ENCODE measurements around the gene TGFB1. TPM values are rescaled to one million over a fixed set of nuclear protein-coding genes. Genes with fewer than 3 reads are reported as not detected.

The TGFB1 gene
- 100 to 1,000 TPM in 3 of 5 experiments, 10 to 100 TPM in 2; 91.2 to 322 (median 185) TPM for total RNA-seq
- 10 to 100 TPM; 31.4 to 62.3 TPM for polyA plus RNA-seq
- 172 reads per million, percentile 92 among the genes with 10 or more reads in this experiment for total RNA-seq

GRCh38 chr19:41353466-41354342, at the start of gene TGFB1:
Gene TGFB1, minus strand, starts transcription at chr19:41353922. Its CDS starts 878 bp downstream, at chr19:41353044.
- Histone ChIP-seq H3K27ac (ENCODE audit: low read depth, low read length) (peak within 1 kb of the TSS; percentile 96), H3K4me3 (ENCODE audit: low read length) (peak within 1 kb of the TSS; percentile 94), H3K9me3 (ENCODE audit: control insufficient read depth in 2 of 3, low read length in 3 of 3) (no peaks in the 10 kb centered on the region), H3K4me1 (ENCODE audit: control insufficient read depth in 2 of 2, insufficient read depth in 2 of 2, low read length in 2 of 2) (peaks cover 44 to 70% of the 10 kb centered on the region in 2 donors), H3K27me3 (ENCODE audit: control insufficient read depth in 2 of 2, insufficient read depth in 2 of 2, low read length in 2 of 2) (no peaks in the 10 kb centered on the region), H3K36me3 (ENCODE audit: control insufficient read depth in 2 of 3, insufficient read depth in 3 of 3, low read length in 3 of 3) (peaks cover 0 to 23% (median 0%) of the 10 kb centered on the region in 3 experiments)
- ChIA-PET CTCF (interaction anchor here (0.7 to 3.4 kb wide), 8 partner anchors 10 to 579 kb away, joined by 3 to 39 read pairs (median 6); partner anchors contain the start of genes B9D2 and DMAC2), POLR2A (interaction anchor here (0.5 to 9.2 kb wide), 10 partner anchors 10 to 524 kb away, joined by 3 to 127 read pairs (median 8); partner anchors contain the start of genes B9D2, BCKDHA, CCDC97 and HNRNPUL1)
- Mint-ChIP-seq H3K9me3 (peaks cover 0 to 3% (median 0%) of the 10 kb centered on the region in 11 donors), H3K4me1 (peaks cover 56 to 71% (median 59%) of the 10 kb centered on the region in 7 donors), H3K27me3 (no peaks in the 10 kb centered on the region), H3K4me3 (peak within 1 kb of the TSS; percentile 92 to 100 (median 98)), H3K36me3 (peaks cover 0 to 33% (median 4%) of the 10 kb centered on the region in 5 donors), H3K27ac (peak within 1 kb of the TSS; percentile 94 to 100 (median 98))
- intact Hi-C loops (cut with micrococcal nuclease), result loop anchor here (1.0 to 10.0 kb wide), 14 partner anchors 10 to 1521 kb away; partner anchors contain the start of genes BCKDHA (in 2 of the 2), EXOSC5 (in 2 of the 2), SERTAD3 (in 2 of the 2) and DYRK1B (in 1 of the 2)
- ATAC-seq (peak; percentile 85), DNase-seq (peak; percentile 89 to 94 (median 92))

- Histone ChIP-seq H3K4me3 (ENCODE audit: low read length) (no peak overlapping the region), H3K36me3 (ENCODE audit: control insufficient read depth in 2 of 3, insufficient read depth in 3 of 3, low read length in 3 of 3) (peaks cover 0 to 17% (median 0%) of the 10 kb centered on the region in 3 experiments), H3K27me3 (ENCODE audit: control insufficient read depth in 2 of 2, insufficient read depth in 2 of 2, low read length in 2 of 2) (no peaks in the 10 kb centered on the region), H3K27ac (ENCODE audit: low read depth, low read length) (no peak overlapping the region), H3K4me1 (ENCODE audit: control insufficient read depth in 2 of 2, insufficient read depth in 2 of 2, low read length in 2 of 2) (peaks cover 11% of the 10 kb centered on the region in 2 donors), H3K9me3 (ENCODE audit: control insufficient read depth in 2 of 3, low read length in 3 of 3) (no peaks in the 10 kb centered on the region)
- ChIA-PET CTCF (no interaction called here), POLR2A (no interaction called here)
- no peak for ATAC-seq
- no peak for DNase-seq
- no peaks in the 10 kb centered on the region for H3K27me3 Mint-ChIP-seq
- H3K9me3 Mint-ChIP-seq, result no peaks in the 10 kb centered on the region
- no peak overlapping the region for H3K4me3 Mint-ChIP-seq
- no peak overlapping the region for H3K27ac Mint-ChIP-seq
- intact Hi-C loops (cut with micrococcal nuclease), result no loop called here
- H3K36me3 Mint-ChIP-seq, result peaks cover 0 to 4% (median 3%) of the 10 kb centered on the region in 5 donors
- peaks cover 26 to 52% (median 41%) of the 10 kb centered on the region in 7 donors for H3K4me1 Mint-ChIP-seq
Measured at GRCh38 chr19:41402010-41402409, 48.3 kb upstream of the TGFB1 start.

GRCh38 chr19:41401483-41401882, 47.8 kb upstream of the TGFB1 start:
- Histone ChIP-seq H3K27me3 (ENCODE audit: control insufficient read depth in 2 of 2, insufficient read depth in 2 of 2, low read length in 2 of 2) (no peaks in the 10 kb centered on the region), H3K4me3 (ENCODE audit: low read length) (no peak overlapping the region), H3K4me1 (ENCODE audit: control insufficient read depth in 2 of 2, insufficient read depth in 2 of 2, low read length in 2 of 2) (peaks cover 11 to 13% of the 10 kb centered on the region in 2 donors), H3K9me3 (ENCODE audit: control insufficient read depth in 2 of 3, low read length in 3 of 3) (no peaks in the 10 kb centered on the region), H3K36me3 (ENCODE audit: control insufficient read depth in 2 of 3, insufficient read depth in 3 of 3, low read length in 3 of 3) (peaks cover 0 to 17% (median 0%) of the 10 kb centered on the region in 3 experiments), H3K27ac (ENCODE audit: low read depth, low read length) (no peak overlapping the region)
- Mint-ChIP-seq H3K9me3 (no peaks in the 10 kb centered on the region), H3K4me3 (no peak overlapping the region), H3K27ac (peak overlapping the region in 1 of 9 donors; percentile 54), H3K27me3 (no peaks in the 10 kb centered on the region), H3K4me1 (peaks cover 26 to 56% (median 42%) of the 10 kb centered on the region in 7 donors), H3K36me3 (peaks cover 0 to 4% (median 3%) of the 10 kb centered on the region in 5 donors)
- no peak for ATAC-seq
- POLR2A ChIA-PET, result no interaction called here
- intact Hi-C loops (cut with micrococcal nuclease), result no loop called here
- no peak for DNase-seq
- CTCF ChIA-PET, result no interaction called here

- no peak overlapping the region for H3K4me3 ChIP-seq (ENCODE audit: low read length)
- peaks cover 0 to 10% (median 6%) of the 10 kb centered on the region in 5 donors for H3K36me3 Mint-ChIP-seq
- peaks cover 0 to 11% (median 0%) of the 10 kb centered on the region in 3 experiments for H3K36me3 ChIP-seq (ENCODE audit: control insufficient read depth in 2 of 3, insufficient read depth in 3 of 3, low read length in 3 of 3)
- H3K4me1 Mint-ChIP-seq, result peaks cover 33 to 71% (median 55%) of the 10 kb centered on the region in 7 donors
- CTCF ChIA-PET, result interaction anchor here (0.6 kb wide), 1 partner anchor 354 kb away, joined by 5 read pairs; no protein-coding TSS in a partner anchor
- H3K27me3 ChIP-seq (ENCODE audit: control insufficient read depth in 2 of 2, insufficient read depth in 2 of 2, low read length in 2 of 2), result no peaks in the 10 kb centered on the region
- peaks cover 19 to 23% of the 10 kb centered on the region in 2 donors for H3K4me1 ChIP-seq (ENCODE audit: control insufficient read depth in 2 of 2, insufficient read depth in 2 of 2, low read length in 2 of 2)
- DNase-seq (no peak), ATAC-seq (no peak)
- POLR2A ChIA-PET, result interaction anchor here (0.5 to 4.3 kb wide), 3 partner anchors 13 to 35 kb away, joined by 3 to 20 read pairs (median 5); partner anchors contain the start of gene B9D2
- H3K9me3 Mint-ChIP-seq, result no peaks in the 10 kb centered on the region
- peak overlapping the region; percentile 16 to 99 (median 96) for H3K4me3 Mint-ChIP-seq
- H3K27ac ChIP-seq (ENCODE audit: low read depth, low read length), result no peak overlapping the region
- peak overlapping the region in 6 of 9 donors; percentile 1 to 100 (median 70) for H3K27ac Mint-ChIP-seq
- no peaks in the 10 kb centered on the region for H3K9me3 ChIP-seq (ENCODE audit: control insufficient read depth in 2 of 3, low read length in 3 of 3)
- intact Hi-C loops (cut with micrococcal nuclease), result loop anchor here (5.0 to 10.0 kb wide), 3 partner anchors 682 to 1023 kb away; partner anchors contain the start of genes COQ8B (in 1 of the 2), ITPKC (in 1 of the 2) and SERTAD3 (in 1 of the 2)
- H3K27me3 Mint-ChIP-seq, result no peaks in the 10 kb centered on the region
Measured at GRCh38 chr19:41399525-41399924, 45.8 kb upstream of the TGFB1 start.

- Histone ChIP-seq H3K4me1 (ENCODE audit: control insufficient read depth in 2 of 2, insufficient read depth in 2 of 2, low read length in 2 of 2) (peaks cover 19 to 23% of the 10 kb centered on the region in 2 donors), H3K9me3 (ENCODE audit: control insufficient read depth in 2 of 3, low read length in 3 of 3) (no peaks in the 10 kb centered on the region), H3K36me3 (ENCODE audit: control insufficient read depth in 2 of 3, insufficient read depth in 3 of 3, low read length in 3 of 3) (peaks cover 0 to 11% (median 0%) of the 10 kb centered on the region in 3 experiments), H3K4me3 (ENCODE audit: low read length) (no peak overlapping the region), H3K27ac (ENCODE audit: low read depth, low read length) (peak overlapping the region; percentile 89), H3K27me3 (ENCODE audit: control insufficient read depth in 2 of 2, insufficient read depth in 2 of 2, low read length in 2 of 2) (no peaks in the 10 kb centered on the region)
- Mint-ChIP-seq H3K27ac (peak overlapping the region in 7 of 9 donors; percentile 34 to 100 (median 99)), H3K4me1 (peaks cover 33 to 71% (median 55%) of the 10 kb centered on the region in 7 donors), H3K27me3 (no peaks in the 10 kb centered on the region), H3K36me3 (peaks cover 0 to 10% (median 6%) of the 10 kb centered on the region in 5 donors), H3K4me3 (peak overlapping the region; percentile 95 to 99 (median 98)), H3K9me3 (no peaks in the 10 kb centered on the region)
- no peak for ATAC-seq
- DNase-seq, result no peak
- ChIA-PET POLR2A (interaction anchor here (0.5 to 4.3 kb wide), 6 partner anchors 14 to 46 kb away, joined by 3 to 20 read pairs (median 4); partner anchors contain the start of gene B9D2), CTCF (interaction anchor here (0.6 kb wide), 1 partner anchor 354 kb away, joined by 5 read pairs; no protein-coding TSS in a partner anchor)
- intact Hi-C loops (cut with micrococcal nuclease), result loop anchor here (5.0 to 10.0 kb wide), 3 partner anchors 682 to 1023 kb away; partner anchors contain the start of genes COQ8B (in 1 of the 2), ITPKC (in 1 of the 2) and SERTAD3 (in 1 of the 2)
Measured at GRCh38 chr19:41399091-41399490, 45.4 kb upstream of the TGFB1 start.

- H3K27me3 ChIP-seq (ENCODE audit: control insufficient read depth in 2 of 2, insufficient read depth in 2 of 2, low read length in 2 of 2), result no peaks in the 10 kb centered on the region
- H3K4me3 Mint-ChIP-seq, result peak overlapping the region; percentile 95 to 99 (median 98)
- H3K4me1 ChIP-seq (ENCODE audit: control insufficient read depth in 2 of 2, insufficient read depth in 2 of 2, low read length in 2 of 2), result peaks cover 19 to 23% of the 10 kb centered on the region in 2 donors
- ChIA-PET POLR2A (interaction anchor here (0.6 to 4.3 kb wide), 5 partner anchors 14 to 46 kb away, joined by 3 to 20 read pairs (median 4); partner anchors contain the start of gene B9D2), CTCF (no interaction called here)
- peak overlapping the region; percentile 89 for H3K27ac ChIP-seq (ENCODE audit: low read depth, low read length)
- ATAC-seq (no peak), DNase-seq (no peak)
- intact Hi-C loops (cut with micrococcal nuclease), result loop anchor here (5.0 to 10.0 kb wide), 3 partner anchors 681 to 1024 kb away; partner anchors contain the start of genes COQ8B (in 1 of the 2), ITPKC (in 1 of the 2) and SERTAD3 (in 1 of the 2)
- peak overlapping the region; percentile 96 for H3K4me3 ChIP-seq (ENCODE audit: low read length)
- H3K27me3 Mint-ChIP-seq, result no peaks in the 10 kb centered on the region
- H3K36me3 Mint-ChIP-seq, result peaks cover 0 to 10% (median 6%) of the 10 kb centered on the region in 5 donors
- H3K36me3 ChIP-seq (ENCODE audit: control insufficient read depth in 2 of 3, insufficient read depth in 3 of 3, low read length in 3 of 3), result peaks cover 0 to 14% (median 0%) of the 10 kb centered on the region in 3 experiments
- H3K9me3 ChIP-seq (ENCODE audit: control insufficient read depth in 2 of 3, low read length in 3 of 3), result no peaks in the 10 kb centered on the region
- peak overlapping the region; percentile 99 to 100 (median 100) for H3K27ac Mint-ChIP-seq
- peaks cover 35 to 67% (median 58%) of the 10 kb centered on the region in 7 donors for H3K4me1 Mint-ChIP-seq
- no peaks in the 10 kb centered on the region for H3K9me3 Mint-ChIP-seq
Measured at GRCh38 chr19:41398598-41398997, 44.9 kb upstream of the TGFB1 start.
